Caki2 (cell line): Measurements from ENCODE around the gene SIGMAR1. TPM values are rescaled to one million over a fixed set of nuclear protein-coding genes. Genes with fewer than 3 reads are reported as not detected.

Experiments used
- DNase-seq: peaks from one replicate; pipeline ENCODE4 v3.0.0-alpha.2; 2015; ENCODE audit warnings: low read depth
- in situ Hi-C: cut with HindIII; loops from 2 replicates; pipeline ENCODE4 v1.10.0; 2016; ENCODE audit warnings: low sequenced_read_pairs, low pct_unique_long_range_greater_than_20kb, mixed read lengths
- total RNA-seq: library from RNA; depleted of rRNA; stranded (reverse); fragments of >200 nt; shearing (Covaris generic); gene quantifications from 2 replicates; pipeline ENCODE4 v1.2.3, GENCODE V29; 2014; ENCODE audit warnings: low replicate concordance

SIGMAR1 gene
- total RNA-seq, 1 experiment from 2014 or later, result 93.9 TPM

DNA sequence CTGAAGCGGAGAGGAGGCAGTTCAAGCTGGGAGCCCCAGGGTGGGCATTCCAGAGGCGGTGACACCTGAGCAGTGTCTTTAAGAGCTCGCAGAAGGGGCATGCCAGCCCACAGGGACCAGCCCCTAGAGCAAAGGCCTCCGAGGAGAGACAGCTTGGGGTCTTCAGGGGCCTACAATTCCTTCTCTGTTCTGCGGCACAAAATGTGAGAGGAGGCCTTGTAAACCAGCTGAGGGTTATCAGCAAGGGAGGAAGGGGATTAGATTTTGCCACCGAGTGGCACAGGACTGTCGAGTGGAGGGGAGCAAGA is 505 bp upstream of the SIGMAR1 start:
- DNase-seq, result no peak
- in situ Hi-C loops, result no loop called here

DNA sequence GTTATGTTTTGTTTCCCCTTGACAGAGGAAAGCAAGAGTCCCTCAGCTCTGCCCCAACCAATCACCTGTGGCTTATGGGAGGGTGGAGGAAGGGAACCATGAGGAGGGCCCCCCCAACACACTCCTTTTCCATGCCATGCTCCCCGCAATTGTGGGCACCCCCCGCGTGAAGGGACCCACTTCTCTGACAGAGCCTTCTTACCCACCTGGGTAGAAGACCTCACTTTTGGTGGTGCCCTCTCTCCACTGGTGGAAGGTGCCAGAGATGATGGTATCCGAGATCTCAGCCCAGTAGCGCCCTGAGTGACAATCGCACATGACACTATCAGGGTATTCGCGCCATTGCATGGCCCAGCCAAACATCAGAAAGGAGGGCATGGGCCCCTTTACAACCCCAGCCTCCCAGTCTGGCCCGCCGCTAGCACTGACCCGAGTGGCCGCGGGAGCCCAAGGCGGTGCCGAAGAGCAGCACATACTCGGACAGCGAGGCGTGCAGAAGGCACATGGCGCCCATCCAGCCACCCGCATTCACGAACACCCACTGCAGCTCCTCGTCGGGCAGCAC is 714 bp downstream of the SIGMAR1 start:
- in situ Hi-C loops, result no loop called here

GRCh38 chr9:34635556-34635955 is 2.0 kb downstream of the SIGMAR1 start:
- in situ Hi-C loops, result no loop called here

More for the DNA sequence above, 714 bp downstream of the SIGMAR1 start:
- no peak for DNase-seq

DNA sequence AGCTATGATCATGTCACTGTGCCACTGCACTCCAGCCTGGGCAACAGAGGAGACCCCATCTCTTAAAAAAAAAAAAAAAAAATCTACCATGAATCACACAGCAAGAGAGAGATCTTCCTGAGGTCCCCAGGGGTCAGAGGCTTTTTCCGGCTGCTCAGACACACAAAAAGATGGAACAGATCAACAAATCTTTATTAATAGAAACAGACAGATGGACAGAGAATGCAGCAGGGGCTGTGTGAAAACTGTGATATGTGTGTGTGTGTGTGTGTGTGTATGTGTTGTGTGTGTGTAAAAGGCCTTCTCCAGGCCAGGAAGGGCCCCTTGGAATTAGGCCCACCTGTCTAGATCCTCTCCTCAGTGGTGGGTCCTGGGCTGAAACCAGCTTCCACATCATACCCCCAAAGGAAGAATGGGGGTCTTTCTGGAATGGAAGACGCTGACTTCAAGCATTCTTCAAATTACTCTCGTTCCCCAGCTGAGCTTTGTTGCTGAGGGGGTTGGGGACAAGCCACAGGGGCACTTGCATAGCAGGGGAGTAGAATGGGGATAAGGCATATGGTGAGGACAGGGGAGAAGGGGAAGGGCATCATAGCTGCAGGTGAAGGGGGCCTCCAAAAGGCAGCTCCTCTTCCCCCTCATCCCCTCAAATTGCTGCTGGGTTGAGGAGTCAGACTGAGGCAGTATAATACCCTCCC is 2.9 kb downstream of the SIGMAR1 start:
- no peak for DNase-seq
- in situ Hi-C loops, result no loop called here

More at GRCh38 chr9:34635556-34635955, 2.0 kb downstream of the SIGMAR1 start:
- no peak for DNase-seq

DNA sequence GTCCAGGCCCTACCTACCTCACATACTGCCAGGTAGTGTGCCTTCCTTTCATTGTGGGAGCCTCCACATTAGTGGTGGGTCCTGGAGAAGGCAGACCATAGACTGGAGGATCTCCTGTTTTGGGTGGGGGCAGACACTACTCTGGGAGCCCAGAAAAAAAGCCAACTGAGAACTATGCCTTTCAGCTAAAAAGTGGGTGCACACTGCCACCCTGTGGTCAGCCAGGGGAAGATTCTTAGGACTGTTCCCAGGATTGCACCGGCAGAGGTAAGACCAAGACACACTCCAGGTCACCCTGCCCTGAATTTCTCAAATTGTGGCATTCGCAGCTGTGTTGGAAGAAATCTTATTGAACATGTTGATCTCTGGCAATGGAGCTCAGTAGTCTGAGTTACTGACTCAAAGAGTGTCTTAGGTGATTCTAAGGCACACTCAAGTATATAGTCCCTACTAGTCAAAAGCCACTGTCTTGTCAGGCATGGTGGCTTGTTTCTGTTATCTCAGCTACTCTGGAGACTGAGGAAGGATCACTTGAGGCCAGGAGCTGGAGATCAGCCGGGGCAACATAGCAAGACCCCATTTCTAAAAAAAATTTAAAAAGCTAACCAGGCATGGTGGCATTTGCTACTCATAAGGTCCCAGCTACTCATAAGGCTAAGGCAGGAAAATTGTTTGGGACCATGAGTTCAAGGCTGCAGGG is 3.6 kb downstream of the SIGMAR1 start:
- peak; percentile 38 for DNase-seq
- in situ Hi-C loops, result no loop called here

DNA sequence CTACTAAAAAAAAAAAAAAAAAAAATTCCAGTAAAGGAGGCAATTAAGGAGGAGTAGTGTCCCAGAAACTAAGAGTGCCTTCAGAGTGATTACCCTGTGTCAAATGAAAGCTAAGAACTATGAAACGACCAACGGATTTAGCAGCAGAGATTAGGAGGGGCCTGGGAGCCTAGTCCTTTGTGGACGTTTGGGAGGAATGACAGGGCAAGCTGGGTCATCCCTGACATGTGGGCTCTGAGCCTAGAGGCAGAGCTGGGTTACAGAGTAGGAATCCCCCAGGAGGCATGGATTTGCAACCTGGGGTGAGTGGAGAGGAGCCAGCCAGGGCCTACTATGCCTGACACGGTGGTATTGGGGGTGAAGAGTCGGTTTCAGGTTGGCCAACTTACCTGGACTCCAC is 4.4 kb downstream of the SIGMAR1 start:
- DNase-seq, result no peak
- in situ Hi-C loops, result no loop called here

GRCh38 chr9:34630402-34631154 is 7.0 kb downstream of the SIGMAR1 start:
- in situ Hi-C loops, result no loop called here
- no peak for DNase-seq

GRCh38 chr9:34629491-34629808 is 8.1 kb downstream of the SIGMAR1 start:
- in situ Hi-C loops, result no loop called here
- DNase-seq, result no peak

GRCh38 chr9:34628656-34629490 is 8.7 kb downstream of the SIGMAR1 start, which contains the start of gene ARID3C:
Gene ARID3C, minus strand, starts transcription at chr9:34629066. Its CDS starts 1,052 bp downstream, at chr9:34628014.
- no peak for DNase-seq
- in situ Hi-C loops, result no loop called here

- DNase-seq, result no peak
- in situ Hi-C loops, result no loop called here
These were observed 9.6 kb downstream of the SIGMAR1 start for GRCh38 chr9:34627716-34628655.

DNA sequence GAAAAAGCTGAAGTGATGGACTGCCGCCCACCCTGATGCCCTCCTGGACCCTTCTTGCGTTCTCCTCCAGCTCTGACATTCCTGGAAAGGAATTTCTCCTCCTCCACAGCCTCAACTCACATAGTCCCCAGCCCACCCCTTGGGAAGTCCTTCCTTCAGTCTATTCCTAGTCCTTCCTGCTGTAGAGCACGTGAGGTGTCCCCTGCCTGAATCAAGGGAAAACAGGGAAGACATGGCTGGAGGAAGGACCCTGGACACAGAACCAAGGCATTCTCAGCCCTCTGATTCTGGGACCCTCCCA is 12.5 kb downstream of the SIGMAR1 start:
- in situ Hi-C loops, result no loop called here
- no peak for DNase-seq

DNA sequence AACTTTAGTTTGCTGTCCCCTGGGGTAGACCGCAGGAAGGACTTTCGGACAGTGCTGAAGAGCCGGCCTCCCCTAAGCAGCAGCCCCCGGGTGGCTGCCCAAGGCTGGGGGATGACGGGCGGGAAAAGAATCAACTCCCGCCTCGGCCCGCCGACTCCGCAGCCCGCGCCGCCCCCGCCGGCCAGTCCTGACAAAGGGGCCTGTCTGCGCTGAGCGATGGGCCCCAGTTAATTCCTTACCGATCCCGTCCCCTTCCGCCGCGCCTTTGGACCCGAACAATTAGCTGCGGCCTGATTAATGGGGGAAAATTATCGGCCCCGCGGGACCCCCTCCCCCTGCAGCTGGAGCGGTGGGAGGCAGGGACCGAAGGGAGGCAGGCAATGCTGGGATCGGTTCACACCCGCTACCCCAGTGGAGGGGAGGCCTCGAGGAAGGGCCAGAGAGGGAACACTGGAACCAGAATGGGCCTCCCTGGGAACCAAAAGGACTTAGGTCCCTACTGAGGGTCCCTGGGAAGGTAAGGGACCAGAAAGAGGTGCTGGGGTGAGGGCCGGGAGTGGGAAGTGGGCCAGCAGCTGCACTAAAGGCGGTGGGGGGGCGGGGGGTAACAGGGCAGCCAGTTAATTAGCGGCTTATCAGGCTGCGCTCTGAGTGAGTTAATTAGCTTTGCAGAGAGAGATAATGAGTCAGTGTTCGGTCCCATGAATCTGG is 13.0 kb downstream of the SIGMAR1 start:
- in situ Hi-C loops, result no loop called here
- DNase-seq, result no peak

DNA sequence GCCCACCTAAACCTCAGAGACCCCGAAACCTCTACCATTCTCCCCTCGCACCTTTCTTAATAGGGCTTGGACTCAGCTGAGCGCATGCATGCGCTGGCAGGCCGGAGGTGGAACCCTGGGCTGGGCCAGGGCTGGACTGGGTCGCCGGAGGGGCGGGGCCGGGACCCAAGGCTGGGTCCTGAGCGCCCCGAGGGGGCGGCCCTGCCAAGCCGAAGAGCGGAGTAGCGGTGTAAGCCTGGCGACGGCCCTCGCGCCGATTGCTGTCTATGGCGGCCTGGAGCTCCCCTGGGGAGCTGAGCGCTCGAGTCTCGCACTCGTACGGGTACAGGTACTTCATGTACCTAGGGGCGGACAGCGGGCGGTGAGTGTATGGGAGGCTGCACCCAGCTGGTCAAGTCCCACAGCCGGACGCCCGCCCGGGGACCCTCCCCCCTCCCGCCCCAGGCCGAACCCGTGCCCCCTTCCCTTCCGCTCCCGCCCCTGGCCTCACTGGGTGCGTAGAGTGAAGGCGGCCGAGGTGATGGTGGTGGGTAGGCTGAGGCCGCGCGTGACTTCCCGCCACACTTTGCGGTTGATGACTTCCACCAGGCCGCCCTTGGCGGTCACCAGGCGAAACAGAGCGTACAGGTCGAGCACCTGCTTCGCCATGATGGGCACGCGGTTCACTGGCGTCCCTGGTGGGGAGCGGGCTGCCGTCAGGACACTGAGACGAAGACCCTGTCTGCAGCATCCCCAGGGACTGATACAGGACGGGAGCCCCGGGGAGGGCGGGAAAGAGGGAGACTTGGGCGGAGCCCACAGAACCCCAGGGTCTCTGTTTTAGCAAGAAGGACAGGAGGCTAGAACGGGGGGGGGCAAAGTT is 14.0 kb downstream of the SIGMAR1 start:
- no peak for DNase-seq
- in situ Hi-C loops, result no loop called here

- peak; percentile 68 for DNase-seq
- in situ Hi-C loops, result no loop called here
These were observed 17.3 kb downstream of the SIGMAR1 start, which contains the start of gene DCTN3 for GRCh38 chr9:34620061-34620994. Gene DCTN3, minus strand, starts transcription at chr9:34620495. Its CDS starts 31 bp downstream, at chr9:34620464.

GRCh38 chr9:34615132-34615531 is 22.5 kb downstream of the SIGMAR1 start:
- DNase-seq, result no peak
- in situ Hi-C loops, result no loop called here
